Measurements from ENCODE around the gene ST6GALNAC2.
"Not testable (repeated sequence)": the region's sequence is repeated elsewhere in the genome, so short reads cannot be mapped to it uniquely, and the experiment has no call there.

Gene ST6GALNAC2

DNA sequence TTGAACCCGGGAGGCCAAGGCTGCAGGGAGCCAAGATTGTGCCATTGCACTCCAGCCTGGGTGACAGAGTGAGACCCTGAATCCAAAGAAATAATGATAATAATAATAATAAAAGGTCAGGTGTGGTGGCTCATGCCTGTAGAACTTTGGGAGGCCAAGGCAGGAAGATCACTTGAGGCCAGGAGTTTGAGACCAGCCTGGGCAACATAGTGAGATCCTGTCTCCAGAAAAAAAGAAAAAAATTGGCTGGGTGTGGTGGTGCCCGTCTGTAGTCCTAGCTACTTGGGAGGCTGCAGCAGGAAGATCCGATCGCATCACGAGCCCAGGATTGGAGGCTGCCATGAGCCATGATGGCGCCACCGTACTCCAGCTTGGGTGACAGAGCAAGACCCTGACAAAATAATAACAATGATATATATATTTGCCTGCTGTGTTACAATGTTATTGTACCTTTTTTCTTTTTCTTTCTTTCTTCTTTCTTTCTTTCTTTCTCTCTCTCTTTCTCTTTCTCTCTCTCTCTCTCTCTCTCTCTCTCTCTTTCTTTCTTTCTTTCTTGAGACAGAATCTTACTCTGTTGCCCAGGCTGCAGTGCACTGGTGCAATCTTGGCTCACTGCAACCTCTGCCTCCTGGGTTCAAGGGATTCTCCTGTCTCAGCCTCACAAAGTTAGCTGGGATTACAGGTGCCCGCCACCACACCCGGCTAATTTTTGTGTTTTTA lies 51.9 kb downstream of the ST6GALNAC2 start:
- H2AK5ac ChIP-seq (ENCODE audit: low read length); H4K8ac ChIP-seq (ENCODE audit: low read depth, low read length); H3K23ac ChIP-seq (ENCODE audit: low read length); H3K4me3 ChIP-seq (ENCODE audit: low read depth, low read length); H3K9ac ChIP-seq (ENCODE audit: low read length); H3K14ac ChIP-seq (ENCODE audit: low read length); H3K27ac ChIP-seq (ENCODE audit: low read depth, low read length); H3K79me2 ChIP-seq (ENCODE audit: control insufficient read depth, insufficient read depth, low read length, poor library complexity); H4K12ac ChIP-seq (ENCODE audit: low read depth, low read length); H2AFZ ChIP-seq (ENCODE audit: insufficient read depth, low read length, poor library complexity); H2BK5ac ChIP-seq (ENCODE audit: low read depth, low read length, poor library complexity); H3K36me3 ChIP-seq (ENCODE audit: control insufficient read depth in 1 of 2, insufficient read depth in 2 of 2, low read length in 2 of 2); DNase-seq; H3K4me2 ChIP-seq (ENCODE audit: low read length); H4K91ac ChIP-seq (ENCODE audit: low read depth, low read length); H2BK12ac ChIP-seq (ENCODE audit: low read length); H3K4ac ChIP-seq (ENCODE audit: low read depth, low read length); H3K9me3 ChIP-seq (ENCODE audit: insufficient read depth, low read depth, low read length); H3K18ac ChIP-seq (ENCODE audit: low read length); H2BK120ac ChIP-seq (ENCODE audit: insufficient read depth, low read length, poor library complexity): not testable (repeated sequence)
- no CpG with 5 or more reads among the region's 9 CpGs for WGBS (ENCODE audit: extremely low coverage, insufficient coverage, insufficient read length)
- Histone ChIP-seq H3K79me1 (ENCODE audit: low read length) (peaks cover 23% of the 10 kb centered on the region), H3K27me3 (ENCODE audit: insufficient read depth, low read length) (peaks cover 26% of the 10 kb centered on the region), H3K4me1 (ENCODE audit: control insufficient read depth in 1 of 2, insufficient read depth in 2 of 2, low read length in 2 of 2) (peaks cover 38 to 44% of the 10 kb centered on the region in 2 experiments)

DNA sequence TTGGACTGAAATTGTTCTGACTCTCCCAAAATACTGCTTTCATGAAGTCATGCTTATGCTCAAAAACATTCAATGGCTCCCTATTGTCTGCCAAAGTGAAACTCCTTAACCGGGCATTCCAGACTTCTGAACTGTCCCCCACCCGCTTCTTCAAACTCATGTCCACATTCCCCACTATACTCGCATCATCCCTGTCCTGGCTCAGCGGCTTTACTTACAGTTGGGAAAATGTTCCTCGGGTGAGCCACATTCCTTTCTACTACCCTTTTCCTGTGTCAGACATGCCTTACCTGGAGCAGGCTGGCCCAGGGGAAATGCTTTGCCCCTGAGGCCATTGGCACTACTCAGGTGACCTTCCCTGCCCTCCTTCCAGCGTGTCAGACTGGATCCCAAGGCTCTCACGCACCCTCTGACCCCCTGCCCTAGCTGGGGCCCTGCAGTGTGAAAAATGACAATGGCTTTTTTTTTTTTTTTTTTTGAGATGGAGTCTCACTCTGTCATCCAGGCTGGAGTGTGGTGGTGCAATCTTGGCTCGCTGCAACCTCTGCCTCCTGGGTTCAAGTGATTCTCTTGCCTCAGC lies 53.5 kb downstream of the ST6GALNAC2 start:
- Histone ChIP-seq H3K36me3 (ENCODE audit: control insufficient read depth in 1 of 2, insufficient read depth in 2 of 2, low read length in 2 of 2) (no peaks in the 10 kb centered on the region), H3K4me2 (ENCODE audit: low read length) (no peak overlapping the region), H4K91ac (ENCODE audit: low read depth, low read length) (no peak overlapping the region), H4K12ac (ENCODE audit: low read depth, low read length) (no peak overlapping the region), H3K9ac (ENCODE audit: low read length) (no peak overlapping the region), H2BK120ac (ENCODE audit: insufficient read depth, low read length, poor library complexity) (no peak overlapping the region), H3K18ac (ENCODE audit: low read length) (no peak overlapping the region), H2BK12ac (ENCODE audit: low read length) (no peak overlapping the region), H3K9me3 (ENCODE audit: insufficient read depth, low read depth, low read length) (peaks cover 2% of the 10 kb centered on the region), H3K4me1 (ENCODE audit: control insufficient read depth in 1 of 2, insufficient read depth in 2 of 2, low read length in 2 of 2) (peaks cover 39 to 46% of the 10 kb centered on the region in 2 experiments), H3K4me3 (ENCODE audit: low read depth, low read length) (no peak overlapping the region), H4K8ac (ENCODE audit: low read depth, low read length) (no peak overlapping the region), H3K79me2 (ENCODE audit: control insufficient read depth, insufficient read depth, low read length, poor library complexity) (peaks cover 2% of the 10 kb centered on the region), H2BK5ac (ENCODE audit: low read depth, low read length, poor library complexity) (no peak overlapping the region), H3K4ac (ENCODE audit: low read depth, low read length) (no peak overlapping the region), H3K79me1 (ENCODE audit: low read length) (peaks cover 23% of the 10 kb centered on the region), H3K27me3 (ENCODE audit: insufficient read depth, low read length) (peaks cover 12% of the 10 kb centered on the region), H2AFZ (ENCODE audit: insufficient read depth, low read length, poor library complexity) (no peak overlapping the region), H3K14ac (ENCODE audit: low read length) (no peak overlapping the region), H2AK5ac (ENCODE audit: low read length) (no peak overlapping the region), H3K23ac (ENCODE audit: low read length) (no peak overlapping the region), H3K27ac (ENCODE audit: low read depth, low read length) (peak overlapping the region; percentile 13)
- DNase-seq = peak; percentile 93 to 96
- no CpG with 5 or more reads among the region's 8 CpGs for WGBS (ENCODE audit: extremely low coverage, insufficient coverage, insufficient read length)

DNA sequence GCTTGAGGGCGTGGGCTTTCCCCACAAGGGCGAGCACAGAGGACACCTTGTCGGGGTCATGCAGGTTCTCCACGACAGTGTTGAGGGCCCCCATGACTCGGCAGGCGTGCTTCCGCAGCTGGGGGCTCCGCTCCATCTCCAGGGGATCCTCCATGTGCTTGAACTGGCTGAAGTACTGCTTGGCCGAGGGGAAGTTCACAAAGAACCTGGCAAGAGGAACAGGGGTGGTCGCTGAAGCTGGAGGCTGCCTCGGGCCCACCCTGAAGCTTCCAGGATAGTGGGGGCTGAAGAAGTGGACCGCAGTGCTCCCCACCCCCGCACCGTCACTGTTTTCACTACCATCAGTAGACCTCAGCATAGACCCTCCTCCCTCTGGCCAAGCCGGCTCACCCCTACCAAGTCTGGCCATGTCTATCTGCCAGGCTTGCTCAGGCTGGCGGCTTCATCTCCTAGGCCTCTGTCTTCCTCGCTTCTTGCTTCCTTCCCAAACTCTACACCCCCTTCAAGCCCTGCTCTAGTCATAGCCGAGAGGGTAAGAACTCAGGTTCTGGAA lies 54.1 kb downstream of the ST6GALNAC2 start:
- no CpG with 5 or more reads among the region's 18 CpGs for WGBS (ENCODE audit: extremely low coverage, insufficient coverage, insufficient read length)
- H3K4ac ChIP-seq (ENCODE audit: low read depth, low read length) = no peak overlapping the region
- no peak overlapping the region for H3K4me3 ChIP-seq (ENCODE audit: low read depth, low read length)
- peaks cover 2% of the 10 kb centered on the region for H3K9me3 ChIP-seq (ENCODE audit: insufficient read depth, low read depth, low read length)
- peaks cover 39 to 46% of the 10 kb centered on the region in 2 experiments for H3K4me1 ChIP-seq (ENCODE audit: control insufficient read depth in 1 of 2, insufficient read depth in 2 of 2, low read length in 2 of 2)
- peaks cover 2% of the 10 kb centered on the region for H3K79me2 ChIP-seq (ENCODE audit: control insufficient read depth, insufficient read depth, low read length, poor library complexity)
- no peak overlapping the region for H3K18ac ChIP-seq (ENCODE audit: low read length)
- H4K8ac ChIP-seq (ENCODE audit: low read depth, low read length) = peak overlapping the region; percentile 2
- peaks cover 6% of the 10 kb centered on the region for H3K27me3 ChIP-seq (ENCODE audit: insufficient read depth, low read length)
- no peak for DNase-seq
- H3K14ac ChIP-seq (ENCODE audit: low read length) = peak overlapping the region; percentile 21
- H2AK5ac ChIP-seq (ENCODE audit: low read length) = peak overlapping the region; percentile 60
- peak overlapping the region; percentile 9 for H2BK120ac ChIP-seq (ENCODE audit: insufficient read depth, low read length, poor library complexity)
- no peak overlapping the region for H2AFZ ChIP-seq (ENCODE audit: insufficient read depth, low read length, poor library complexity)
- no peak overlapping the region for H3K4me2 ChIP-seq (ENCODE audit: low read length)
- H4K12ac ChIP-seq (ENCODE audit: low read depth, low read length) = no peak overlapping the region
- H4K91ac ChIP-seq (ENCODE audit: low read depth, low read length) = peak overlapping the region; percentile 84
- H3K36me3 ChIP-seq (ENCODE audit: control insufficient read depth in 1 of 2, insufficient read depth in 2 of 2, low read length in 2 of 2) = no peaks in the 10 kb centered on the region
- H3K27ac ChIP-seq (ENCODE audit: low read depth, low read length) = peak overlapping the region; percentile 13
- peak overlapping the region; percentile 7 for H2BK5ac ChIP-seq (ENCODE audit: low read depth, low read length, poor library complexity)
- peaks cover 23% of the 10 kb centered on the region for H3K79me1 ChIP-seq (ENCODE audit: low read length)
- H3K9ac ChIP-seq (ENCODE audit: low read length) = no peak overlapping the region
- no peak overlapping the region for H3K23ac ChIP-seq (ENCODE audit: low read length)
- H2BK12ac ChIP-seq (ENCODE audit: low read length) = peak overlapping the region; percentile 62

GRCh38 chr17:76530811-76531485 lies 54.7 kb downstream of the ST6GALNAC2 start:
- no peak overlapping the region for H3K23ac ChIP-seq (ENCODE audit: low read length)
- H2AFZ ChIP-seq (ENCODE audit: insufficient read depth, low read length, poor library complexity) = no peak overlapping the region
- H2BK120ac ChIP-seq (ENCODE audit: insufficient read depth, low read length, poor library complexity) = peak overlapping the region; percentile 55
- peaks cover 23% of the 10 kb centered on the region for H3K79me1 ChIP-seq (ENCODE audit: low read length)
- H3K9ac ChIP-seq (ENCODE audit: low read length) = no peak overlapping the region
- H2AK5ac ChIP-seq (ENCODE audit: low read length) = peak overlapping the region; percentile 62
- H4K12ac ChIP-seq (ENCODE audit: low read depth, low read length) = no peak overlapping the region
- H3K9me3 ChIP-seq (ENCODE audit: insufficient read depth, low read depth, low read length) = no peaks in the 10 kb centered on the region
- peak overlapping the region; percentile 56 for H4K8ac ChIP-seq (ENCODE audit: low read depth, low read length)
- peak overlapping the region; percentile 44 for H3K14ac ChIP-seq (ENCODE audit: low read length)
- H2BK5ac ChIP-seq (ENCODE audit: low read depth, low read length, poor library complexity) = no peak overlapping the region
- H4K91ac ChIP-seq (ENCODE audit: low read depth, low read length) = peak overlapping the region; percentile 84
- no peak overlapping the region for H3K4me2 ChIP-seq (ENCODE audit: low read length)
- no peak for DNase-seq
- H3K4me3 ChIP-seq (ENCODE audit: low read depth, low read length) = no peak overlapping the region
- peak overlapping the region; percentile 85 for H2BK12ac ChIP-seq (ENCODE audit: low read length)
- H3K36me3 ChIP-seq (ENCODE audit: control insufficient read depth in 1 of 2, insufficient read depth in 2 of 2, low read length in 2 of 2) = no peaks in the 10 kb centered on the region
- H3K79me2 ChIP-seq (ENCODE audit: control insufficient read depth, insufficient read depth, low read length, poor library complexity) = peaks cover 2% of the 10 kb centered on the region
- H3K4me1 ChIP-seq (ENCODE audit: control insufficient read depth in 1 of 2, insufficient read depth in 2 of 2, low read length in 2 of 2) = peaks cover 39 to 46% of the 10 kb centered on the region in 2 experiments
- H3K18ac ChIP-seq (ENCODE audit: low read length) = peak overlapping the region; percentile 36
- peaks cover under 1% of the 10 kb centered on the region for H3K27me3 ChIP-seq (ENCODE audit: insufficient read depth, low read length)
- no peak overlapping the region for H3K27ac ChIP-seq (ENCODE audit: low read depth, low read length)
- no peak overlapping the region for H3K4ac ChIP-seq (ENCODE audit: low read depth, low read length)
- no CpG with 5 or more reads among the region's 32 CpGs for WGBS (ENCODE audit: extremely low coverage, insufficient coverage, insufficient read length)
